ENCODE data around the gene PPFIA2.

- TF ChIP-seq, protein P1, sequence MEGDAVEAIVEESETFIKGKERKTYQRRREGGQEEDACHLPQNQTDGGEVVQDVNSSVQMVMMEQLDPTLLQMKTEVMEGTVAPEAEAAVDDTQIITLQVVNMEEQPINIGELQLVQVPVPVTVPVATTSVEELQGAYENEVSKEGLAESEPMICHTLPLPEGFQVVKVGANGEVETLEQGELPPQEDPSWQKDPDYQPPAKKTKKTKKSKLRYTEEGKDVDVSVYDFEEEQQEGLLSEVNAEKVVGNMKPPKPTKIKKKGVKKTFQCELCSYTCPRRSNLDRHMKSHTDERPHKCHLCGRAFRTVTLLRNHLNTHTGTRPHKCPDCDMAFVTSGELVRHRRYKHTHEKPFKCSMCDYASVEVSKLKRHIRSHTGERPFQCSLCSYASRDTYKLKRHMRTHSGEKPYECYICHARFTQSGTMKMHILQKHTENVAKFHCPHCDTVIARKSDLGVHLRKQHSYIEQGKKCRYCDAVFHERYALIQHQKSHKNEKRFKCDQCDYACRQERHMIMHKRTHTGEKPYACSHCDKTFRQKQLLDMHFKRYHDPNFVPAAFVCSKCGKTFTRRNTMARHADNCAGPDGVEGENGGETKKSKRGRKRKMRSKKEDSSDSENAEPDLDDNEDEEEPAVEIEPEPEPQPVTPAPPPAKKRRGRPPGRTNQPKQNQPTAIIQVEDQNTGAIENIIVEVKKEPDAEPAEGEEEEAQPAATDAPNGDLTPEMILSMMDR (IDR thresholded peaks at IDR 0.05) = no peak
- TF ChIP-seq POLR2A (IDR thresholded peaks at IDR 0.05) = no peak
These were observed 194.9 kb downstream of the PPFIA2 start for GRCh38 chr12:81564237-81564636.
